Mammary epithelial cell (primary cell): ENCODE measurements around the gene AOX1.

Source experiments
- CTCF ChIP-seq, 2 donors: IDR thresholded peaks in 1 of 2; conservative IDR thresholded peaks in 1 of 2; 2 replicates each; pipeline ENCODE4 v1.5.1; 2011 to 2012; ENCODE audit warnings: inconsistent platforms in 2 of 2, low read length in 2 of 2, mild to moderate bottlenecking in 2 of 2, control low read depth in 1 of 2, low read depth in 1 of 2; ENCODE audit not compliant: insufficient read depth in 1 of 2; ENCODE audit errors: extremely low read depth in 1 of 2
- EZH2 ChIP-seq: IDR thresholded peaks from 2 replicates; pipeline ENCODE4 v1.6.1; 2012; ENCODE audit warnings: low read length, inconsistent platforms, borderline replicate concordance

- no peak for TF ChIP-seq CTCF (conservative IDR thresholded peaks at IDR 0.05 in 1 of 2, IDR thresholded peaks at IDR 0.05 in 1 of 2; ENCODE audit: extremely low read depth in 1 of 2, insufficient read depth in 1 of 2, low read depth in 1 of 2, low read length in 2 of 2)
- no peak for TF ChIP-seq EZH2
Observed at GRCh38 chr2:200640901-200641300, 55.1 kb downstream of the AOX1 start.
